ENCODE measurements around the gene LRP5. TPM values are rescaled to one million over a fixed set of nuclear protein-coding genes. Genes with fewer than 3 reads are reported as not detected.
"Not testable (repeated sequence)": the region's sequence is repeated elsewhere in the genome, so short reads cannot be mapped to it uniquely, and the experiment has no call there.

Gene LRP5
- total RNA-seq, 1 donor from 2014 or later, result 101 TPM

DNA sequence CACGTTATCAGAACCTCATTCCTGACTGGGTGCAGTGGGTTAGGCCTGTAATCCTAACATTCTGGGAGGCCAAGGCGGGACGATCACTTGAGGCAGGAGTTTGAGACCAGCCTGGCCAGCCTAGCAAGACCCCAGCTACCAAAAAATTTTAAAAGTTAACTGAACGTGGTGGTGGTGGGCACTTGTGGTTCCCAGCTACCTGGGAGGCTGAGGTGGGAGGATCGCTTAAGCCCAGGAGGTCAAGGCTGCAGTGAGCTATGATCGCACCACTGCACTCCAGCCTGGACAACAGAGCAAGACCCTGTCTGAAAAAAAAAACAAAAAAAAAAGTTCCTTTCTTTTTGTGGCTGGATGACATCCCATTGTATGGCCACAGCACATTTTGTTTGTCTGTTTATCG lies 80.4 kb downstream of the LRP5 start:
- Histone ChIP-seq H3K27ac (no peak overlapping the region), H3K36me3 (peaks cover 17% of the 10 kb centered on the region), H3K9me3 (no peaks in the 10 kb centered on the region), H3K4me3 (no peak overlapping the region), H3K27me3 (no peaks in the 10 kb centered on the region), H3K4me1 (no peaks in the 10 kb centered on the region)
- intact Hi-C loops (cut with DNase I), result no loop called here
- TF ChIP-seq, protein P1, sequence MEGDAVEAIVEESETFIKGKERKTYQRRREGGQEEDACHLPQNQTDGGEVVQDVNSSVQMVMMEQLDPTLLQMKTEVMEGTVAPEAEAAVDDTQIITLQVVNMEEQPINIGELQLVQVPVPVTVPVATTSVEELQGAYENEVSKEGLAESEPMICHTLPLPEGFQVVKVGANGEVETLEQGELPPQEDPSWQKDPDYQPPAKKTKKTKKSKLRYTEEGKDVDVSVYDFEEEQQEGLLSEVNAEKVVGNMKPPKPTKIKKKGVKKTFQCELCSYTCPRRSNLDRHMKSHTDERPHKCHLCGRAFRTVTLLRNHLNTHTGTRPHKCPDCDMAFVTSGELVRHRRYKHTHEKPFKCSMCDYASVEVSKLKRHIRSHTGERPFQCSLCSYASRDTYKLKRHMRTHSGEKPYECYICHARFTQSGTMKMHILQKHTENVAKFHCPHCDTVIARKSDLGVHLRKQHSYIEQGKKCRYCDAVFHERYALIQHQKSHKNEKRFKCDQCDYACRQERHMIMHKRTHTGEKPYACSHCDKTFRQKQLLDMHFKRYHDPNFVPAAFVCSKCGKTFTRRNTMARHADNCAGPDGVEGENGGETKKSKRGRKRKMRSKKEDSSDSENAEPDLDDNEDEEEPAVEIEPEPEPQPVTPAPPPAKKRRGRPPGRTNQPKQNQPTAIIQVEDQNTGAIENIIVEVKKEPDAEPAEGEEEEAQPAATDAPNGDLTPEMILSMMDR (IDR thresholded peaks at IDR 0.05), result no peak
- DNase-seq (no peak), ATAC-seq (no peak)

DNA sequence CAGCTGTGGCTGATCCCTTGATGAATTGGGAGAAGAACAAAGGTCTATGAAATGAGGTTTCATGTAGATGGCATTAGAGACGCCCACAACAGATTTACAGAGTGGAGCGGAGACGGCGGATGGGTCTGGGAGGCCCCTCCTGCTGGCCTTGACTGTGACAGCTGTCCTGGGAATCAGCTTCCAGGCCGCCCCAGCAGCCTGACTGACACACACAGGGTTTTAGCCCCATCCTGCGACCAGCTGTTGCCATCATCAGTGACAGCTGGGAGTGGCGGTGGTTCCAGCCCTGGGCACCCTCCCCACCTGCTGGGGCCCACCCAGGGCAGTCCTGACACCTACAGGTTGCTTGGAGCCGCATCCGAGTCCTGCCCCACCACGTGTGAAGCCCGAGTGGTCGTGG lies 84.1 kb downstream of the LRP5 start:
- TF ChIP-seq, protein P1 (IDR thresholded peaks at IDR 0.05), result no peak
- Histone ChIP-seq H3K36me3 (peaks cover 1% of the 10 kb centered on the region), H3K27ac (no peak overlapping the region), H3K9me3 (no peaks in the 10 kb centered on the region), H3K4me1 (peaks cover 17% of the 10 kb centered on the region), H3K4me3 (no peak overlapping the region), H3K27me3 (no peaks in the 10 kb centered on the region)
- intact Hi-C loops (cut with DNase I), result no loop called here
- no peak for DNase-seq
- ATAC-seq, result no peak

DNA sequence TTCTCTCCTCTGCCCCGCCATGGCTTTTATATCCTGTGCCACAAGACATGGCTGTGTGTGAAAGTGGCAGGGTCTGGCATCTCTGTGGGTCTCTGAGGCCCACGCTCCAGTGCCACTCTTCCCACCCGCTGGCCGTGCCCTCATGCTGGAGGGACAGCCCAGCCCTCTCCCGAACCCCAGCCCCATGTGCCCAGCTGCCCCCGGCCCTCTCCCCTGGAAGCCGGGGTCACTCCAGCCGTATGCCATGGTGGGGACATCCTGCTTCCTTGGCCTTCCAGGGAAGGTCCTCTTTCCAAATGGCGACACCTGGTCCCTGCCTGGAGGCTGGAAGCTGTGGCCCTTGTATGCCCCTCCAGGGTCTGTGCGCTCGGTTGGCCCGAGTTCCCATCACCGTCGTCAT lies 84.9 kb downstream of the LRP5 start:
- no peak overlapping the region for H3K27ac ChIP-seq
- ATAC-seq, result no peak
- TF ChIP-seq, protein P1 (IDR thresholded peaks at IDR 0.05), result no peak
- H3K36me3 ChIP-seq, result peaks cover 3% of the 10 kb centered on the region
- DNase-seq, result no peak
- intact Hi-C loops (cut with DNase I), result no loop called here
- no peaks in the 10 kb centered on the region for H3K27me3 ChIP-seq
- H3K9me3 ChIP-seq, result no peaks in the 10 kb centered on the region
- no peak overlapping the region for H3K4me3 ChIP-seq
- H3K4me1 ChIP-seq, result peaks cover 17% of the 10 kb centered on the region

DNA sequence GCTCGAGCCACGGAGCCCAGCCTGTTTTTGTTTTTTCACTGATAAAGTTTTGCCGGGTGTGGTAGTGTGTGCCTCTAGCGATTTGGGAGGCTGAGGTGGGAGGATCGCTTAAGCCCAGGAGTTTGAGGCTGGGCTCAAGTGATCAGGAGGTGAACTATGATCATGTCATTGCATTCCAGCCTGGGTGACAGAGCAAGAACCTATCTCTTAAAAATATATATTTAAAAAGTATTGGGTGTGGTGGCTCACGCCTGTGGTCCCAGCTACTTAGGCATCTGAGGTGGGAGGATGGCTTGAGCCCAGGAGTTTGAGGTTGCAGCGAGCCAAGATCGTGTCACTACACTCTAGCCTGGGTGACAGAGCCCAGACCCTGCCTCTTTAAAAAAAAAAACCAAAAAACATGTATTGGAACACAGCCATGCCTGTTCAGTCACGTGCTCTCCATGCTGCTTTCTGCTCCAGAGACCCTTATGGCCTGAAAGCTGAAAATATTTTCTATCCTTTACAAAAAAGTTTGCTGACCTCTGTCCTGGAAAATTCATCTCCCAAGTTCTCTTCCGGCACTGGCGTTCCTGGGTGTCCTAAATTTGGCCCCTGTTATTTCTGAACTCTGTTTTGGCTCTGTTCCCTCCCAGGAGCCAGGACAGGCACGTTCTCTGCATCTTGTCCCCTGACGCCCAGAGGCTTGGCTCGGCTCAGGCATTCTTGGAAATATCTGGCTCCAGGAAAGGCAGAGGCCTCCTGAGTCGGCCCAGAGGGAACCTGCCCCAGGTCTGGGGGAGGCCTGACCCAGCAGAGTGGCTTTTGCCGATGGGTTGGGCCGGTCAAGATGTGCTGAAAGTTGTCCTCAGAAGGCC lies 86.8 kb downstream of the LRP5 start:
- TF ChIP-seq, protein P1 (IDR thresholded peaks at IDR 0.05), result no peak
- Histone ChIP-seq H3K27ac (peak overlapping the region; percentile 67), H3K9me3 (no peaks in the 10 kb centered on the region), H3K36me3 (peaks cover 20% of the 10 kb centered on the region), H3K27me3 (no peaks in the 10 kb centered on the region), H3K4me1 (peaks cover 17% of the 10 kb centered on the region), H3K4me3 (no peak overlapping the region)
- no peak for DNase-seq
- intact Hi-C loops (cut with DNase I), result no loop called here
- ATAC-seq, result peak; percentile 57

DNA sequence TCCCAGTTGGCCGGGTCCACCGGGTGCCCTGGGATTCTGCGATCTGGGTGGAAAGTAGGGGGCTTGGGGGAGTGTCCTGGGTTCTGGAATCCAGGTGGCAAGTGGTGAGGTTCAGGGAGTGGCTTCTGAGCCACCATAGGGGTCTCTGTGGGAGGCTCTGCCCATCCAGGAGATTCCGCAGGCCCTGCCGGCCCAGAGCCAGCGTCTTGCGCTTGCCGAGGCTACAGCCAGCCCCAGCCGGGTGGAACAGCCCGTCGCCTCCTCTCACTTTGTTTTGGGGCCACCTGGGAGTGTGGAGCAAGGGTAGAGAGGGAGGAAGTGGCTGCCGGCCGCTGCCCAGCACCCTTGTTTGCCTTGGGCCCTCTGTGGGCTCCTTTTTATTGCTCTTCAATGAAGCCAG lies 87.5 kb downstream of the LRP5 start:
- no peak overlapping the region for H3K4me3 ChIP-seq
- H3K27me3 ChIP-seq, result no peaks in the 10 kb centered on the region
- H3K27ac ChIP-seq, result peak overlapping the region; percentile 67
- H3K9me3 ChIP-seq, result no peaks in the 10 kb centered on the region
- peaks cover 23% of the 10 kb centered on the region for H3K36me3 ChIP-seq
- H3K4me1 ChIP-seq, result peaks cover 17% of the 10 kb centered on the region
- TF ChIP-seq, protein P1 (IDR thresholded peaks at IDR 0.05), result no peak
- peak; percentile 8 for ATAC-seq
- intact Hi-C loops (cut with DNase I), result no loop called here
- DNase-seq, result no peak

DNA sequence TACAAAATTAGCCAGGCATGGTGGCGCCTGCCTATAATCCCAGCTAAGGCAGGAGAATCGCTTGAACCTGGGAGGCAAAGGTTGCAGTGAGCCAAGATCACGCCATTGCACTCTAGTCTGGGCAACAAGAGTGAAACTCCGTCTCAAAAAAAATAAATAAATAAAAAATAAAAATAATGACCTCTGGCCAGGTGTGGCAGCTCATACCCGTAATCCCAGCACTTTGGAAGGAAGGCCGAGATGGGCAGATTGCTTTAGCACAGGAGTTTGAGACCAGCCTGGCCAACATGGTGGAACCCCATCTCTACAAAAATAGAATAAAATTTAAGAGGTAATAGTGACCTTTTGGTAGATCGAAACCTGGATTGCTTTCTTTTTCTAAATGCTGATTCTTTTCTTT lies 88.2 kb downstream of the LRP5 start:
- H3K4me3 ChIP-seq; ATAC-seq; H3K9me3 ChIP-seq; DNase-seq; H3K27ac ChIP-seq; intact Hi-C loops (cut with DNase I); H3K27me3 ChIP-seq: not testable (repeated sequence)
- H3K4me1 ChIP-seq, result peaks cover 17% of the 10 kb centered on the region
- peaks cover 23% of the 10 kb centered on the region for H3K36me3 ChIP-seq
